Endothelial cell of umbilical vein (primary cell): ENCODE measurements around the gene ADGRG1. TPM values are rescaled to one million over a fixed set of nuclear protein-coding genes. Genes with fewer than 3 reads are reported as not detected.

Experiments used
- BruUV-seq: library from RNA; stranded (reverse); fragments of 400-500 nt; replicated peaks from 2 replicates; lab custom pipeline; 2021; lab: Mats Ljungman, UMichigan
- CTCF ChIA-PET: fragments of 300-600, 350-600 bp; sonication (Branson Sonifier 250); formaldehyde crosslinking; loops from one replicate; lab custom pipeline; 2021; ENCODE audit warnings: antibody characterized with exemption, inconsistent platforms; lab: Charles Lee
- POLR2A ChIA-PET: fragments of 300-600, 350-600 bp; sonication (Branson Sonifier 250); formaldehyde crosslinking; loops from one replicate; lab custom pipeline; 2021; ENCODE audit warnings: antibody characterized with exemption, inconsistent platforms; lab: Charles Lee
- DNase-seq: peaks from one replicate; pipeline ENCODE4 v3.0.0-alpha.2; 2011; ENCODE audit warnings: low read depth, low spot score
- FAIRE-seq: peaks from 2 replicates; lab custom pipeline; 2011; peaks lifted over from hg19 to GRCh38; lab: Jason Lieb, UNC
- H2AFZ ChIP-seq: 2 replicates; pipeline ENCODE4 v1.6.0; 2012; ENCODE audit warnings: low read depth, low read length, control low read depth, inconsistent platforms
- H3K27ac ChIP-seq: 2 replicates; pipeline ENCODE4 v1.5.1; 2011; ENCODE audit warnings: low read depth, mild to moderate bottlenecking, control low read depth, low read length, moderate library complexity; ENCODE audit not compliant: insufficient read depth
- H3K27me3 ChIP-seq, 2 experiments: 2 replicates each; pipeline versions ENCODE4 v1.6.0 to v1.6.1; 2011; ENCODE audit warnings: low read length in 2 of 2, mixed read lengths in 1 of 2; ENCODE audit not compliant: control insufficient read depth in 2 of 2, insufficient read depth in 2 of 2
- H3K36me3 ChIP-seq, 2 experiments: 2 replicates in 1 of 2; 3 replicates in 1 of 2; pipeline ENCODE4 v1.5.1; 2011; ENCODE audit warnings: low read length in 2 of 2, mild to moderate bottlenecking in 1 of 2, moderate library complexity in 1 of 2; ENCODE audit not compliant: control insufficient read depth in 2 of 2, insufficient read depth in 2 of 2; ENCODE audit errors: extremely low read depth in 1 of 2
- H3K4me1 ChIP-seq: 3 replicates; pipeline ENCODE4 v1.5.1; 2011; ENCODE audit warnings: mild to moderate bottlenecking, low read length; ENCODE audit not compliant: control insufficient read depth, insufficient read depth; ENCODE audit errors: extremely low read depth
- H3K4me2 ChIP-seq: 2 replicates; pipeline ENCODE4 v1.6.1; 2011; ENCODE audit warnings: low read length, control low read depth, mixed read lengths; ENCODE audit not compliant: insufficient read depth
- H3K4me3 ChIP-seq, 3 experiments: fragments of 200-600 bp in 1 of 3; sonication (generic), shearing (Covaris generic) in 1 of 3; replicated peaks in 1 of 3; 2 replicates each; pipeline ENCODE4 v1.5.1; 2011 to 2016; ENCODE audit warnings: control low read depth in 3 of 3, low read length in 3 of 3, mild to moderate bottlenecking in 2 of 3, inconsistent platforms in 1 of 3, low read depth in 1 of 3, moderate library complexity in 1 of 3; ENCODE audit not compliant: insufficient read depth in 1 of 3
- H3K79me2 ChIP-seq: 2 replicates; pipeline ENCODE4 v1.6.0; 2012; ENCODE audit warnings: low read length, inconsistent platforms; ENCODE audit not compliant: control insufficient read depth, insufficient read depth
- H3K9ac ChIP-seq: replicated peaks from 2 replicates; pipeline ENCODE3; 2011; ENCODE audit warnings: low read length, control low read depth; ENCODE audit not compliant: insufficient read depth; ENCODE audit errors: extremely low read depth
- H3K9me1 ChIP-seq: replicated peaks from 3 replicates; pipeline ENCODE4 v1.6.0; 2011; ENCODE audit warnings: mild to moderate bottlenecking, low read length; ENCODE audit not compliant: control insufficient read depth, insufficient read depth; ENCODE audit errors: extremely low read depth
- H3K9me3 ChIP-seq: replicated peaks from 2 replicates; pipeline ENCODE4 v1.5.1; 2012; ENCODE audit warnings: low read length, inconsistent platforms; ENCODE audit not compliant: control insufficient read depth, insufficient read depth
- H4K20me1 ChIP-seq: replicated peaks from 2 replicates; pipeline ENCODE3; 2011; ENCODE audit warnings: mild to moderate bottlenecking, low read length; ENCODE audit not compliant: control insufficient read depth, insufficient read depth; ENCODE audit errors: extremely low read depth
- CTCF ChIP-seq, 2 donors: IDR thresholded peaks; 1 replicate in 1 of 2; 2 replicates in 1 of 2; pipeline ENCODE4 v1.5.1; 2011; ENCODE audit warnings: low read length in 2 of 2, mild to moderate bottlenecking in 2 of 2, moderate library complexity in 2 of 2, control low read depth in 1 of 2, inconsistent platforms in 1 of 2, low read depth in 1 of 2; ENCODE audit not compliant: insufficient read depth in 1 of 2; ENCODE audit errors: extremely low read depth in 1 of 2
- EZH2 ChIP-seq: IDR thresholded peaks from 2 replicates; pipeline ENCODE4 v1.6.1; 2012; ENCODE audit warnings: borderline replicate concordance, low read depth, mild to moderate bottlenecking, moderate library complexity, low read length, inconsistent platforms; ENCODE audit not compliant: severe bottlenecking
- FOS ChIP-seq: IDR thresholded peaks from 2 replicates; pipeline ENCODE4 v1.6.1; 2011; ENCODE audit warnings: mild to moderate bottlenecking, low read length, moderate library complexity, borderline replicate concordance; ENCODE audit not compliant: insufficient read depth
- GATA2 ChIP-seq: IDR thresholded peaks from 2 replicates; pipeline ENCODE4 v1.7.0; 2011; ENCODE audit warnings: low read depth, mild to moderate bottlenecking, moderate library complexity, mixed read lengths, low read length; ENCODE audit not compliant: insufficient read length, insufficient read depth
- JUN ChIP-seq: IDR thresholded peaks from 2 replicates; pipeline ENCODE4 v1.6.1; 2011; ENCODE audit warnings: borderline replicate concordance, low read depth; ENCODE audit not compliant: insufficient read length, insufficient read depth
- MYC ChIP-seq: IDR thresholded peaks from one replicate; pipeline ENCODE4 v1.6.1; 2011; ENCODE audit warnings: mild to moderate bottlenecking, low read depth, low read length
- POLR2A ChIP-seq: IDR thresholded peaks from 2 replicates; pipeline ENCODE4 v1.6.1; 2012; ENCODE audit warnings: low read depth, mild to moderate bottlenecking, control low read depth, low read length
- POLR2AphosphoS5 ChIP-seq: IDR thresholded peaks from 2 replicates; pipeline ENCODE4 v1.6.1; 2012; ENCODE audit warnings: low read depth, mild to moderate bottlenecking, control low read depth, low read length, moderate library complexity; ENCODE audit not compliant: insufficient read depth
- dilution Hi-C: fragments of 300-500 bp; cut with MboI; formaldehyde crosslinking; loops from one replicate; pipeline ENCODE4 v1.15.0; 2019; ENCODE audit warnings: low sequenced_read_pairs; ENCODE audit not compliant: extremely low pct_ligation_motif_present
- intact Hi-C: fragments of 100-400 bp; cut with micrococcal nuclease; formaldehyde crosslinking; loops from one replicate; pipeline ENCODE4 v1.10.0; 2022
- polyA plus RNA-seq, 4 experiments: library from polyadenylated mRNA; depleted of rRNA in 3 of 4; stranded (reverse) in 3 of 4; unstranded in 1 of 4; fragments of >200 nt; gene quantifications; 2 replicates each; pipeline versions ENCODE4 v1.2.1 to v1.2.3, GENCODE V29; 2011 to 2012; ENCODE audit warnings: missing spikeins in 1 of 4
- total RNA-seq: library from RNA; stranded (reverse); gene quantifications from 2 replicates; pipeline ENCODE4 v1.2.3, GENCODE V29; 2021
- TF ChIP-seq, protein P1 (sequence below): IDR thresholded peaks from 2 replicates; pipeline ENCODE4 v1.6.1; 2011; ENCODE audit not compliant: insufficient read depth, insufficient read length

Gene ADGRG1
- total and polyA plus RNA-seq, 2 donors (not counting 3 experiments of a cell fraction or from before 2014, with no cell fraction given), result 45.6 to 92.5 TPM

GRCh38 chr16:57648581-57649442 is 20.4 kb downstream of the ADGRG1 start:
- Histone ChIP-seq H3K4me1 (peaks cover 37% of the 10 kb centered on the region), H3K27me3 (no peaks in the 10 kb centered on the region), H3K4me3 (no peak overlapping the region), H3K27ac (peak overlapping the region; percentile 14), H3K36me3 (peaks cover 3 to 9% of the 10 kb centered on the region in 2 experiments), H4K20me1 (no peaks in the 10 kb centered on the region), H3K79me2 (peaks cover 14% of the 10 kb centered on the region), H2AFZ (no peak overlapping the region), H3K9ac (no peak overlapping the region), H3K4me2 (no peak overlapping the region), H3K9me1 (no peaks in the 10 kb centered on the region), H3K9me3 (no peaks in the 10 kb centered on the region)
- DNase-seq (peak; percentile 84), FAIRE-seq (peak; percentile 89)
- dilution Hi-C loops (no loop called here), intact Hi-C loops (loop anchor here (1.0 to 10.0 kb wide), 6 partner anchors 49 to 353 kb away; partner anchors contain the start of genes USB1 and ZNF319)
- POLR2A ChIA-PET, result no interaction called here
- no TSS peak for BruUV-seq
- TF ChIP-seq JUN (no peak), CTCF (IDR thresholded peaks at IDR 0.05; ENCODE audit: extremely low read depth in 1 of 2, insufficient read depth in 1 of 2, low read depth in 1 of 2, low read length in 2 of 2) (peak; percentile 100)
- CTCF ChIA-PET, result interaction anchor here (0.6 to 5.7 kb wide), 16 partner anchors 9 to 74 kb away, joined by 3 to 117 read pairs (median 10); partner anchors contain the start of gene ADGRG1

DNA sequence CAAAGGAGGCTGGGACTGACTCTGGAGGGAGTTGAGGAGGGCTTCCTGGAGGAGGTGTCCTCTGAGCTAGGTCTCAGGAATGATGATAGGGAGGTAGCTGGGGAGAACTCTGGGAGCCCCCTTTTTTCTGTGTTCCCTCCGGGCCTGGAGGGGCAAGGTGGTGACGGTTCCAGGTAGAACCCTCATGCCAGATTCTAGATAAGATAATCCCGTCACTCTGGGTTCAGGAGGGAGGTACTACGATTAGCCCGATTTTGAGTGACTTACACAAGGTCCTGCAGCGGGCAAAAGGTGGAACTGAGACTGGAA is 21.0 kb downstream of the ADGRG1 start:
- TF ChIP-seq MYC, result no peak
- TF ChIP-seq CTCF (IDR thresholded peaks at IDR 0.05; ENCODE audit: extremely low read depth in 1 of 2, insufficient read depth in 1 of 2, low read depth in 1 of 2, low read length in 2 of 2), result no peak
- no peak for TF ChIP-seq JUN
- no peak for TF ChIP-seq EZH2
- TF ChIP-seq FOS, result no peak
- TF ChIP-seq, protein P1, sequence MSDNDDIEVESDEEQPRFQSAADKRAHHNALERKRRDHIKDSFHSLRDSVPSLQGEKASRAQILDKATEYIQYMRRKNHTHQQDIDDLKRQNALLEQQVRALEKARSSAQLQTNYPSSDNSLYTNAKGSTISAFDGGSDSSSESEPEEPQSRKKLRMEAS, result no peak
- TF ChIP-seq GATA2, result no peak
- TF ChIP-seq POLR2A, result no peak
- TF ChIP-seq POLR2AphosphoS5, result no peak
- Histone ChIP-seq H3K27ac (no peak overlapping the region), H3K4me3 (no peak overlapping the region), H3K9me1 (no peaks in the 10 kb centered on the region), H3K9me3 (no peaks in the 10 kb centered on the region), H3K79me2 (peaks cover 12% of the 10 kb centered on the region), H3K27me3 (no peaks in the 10 kb centered on the region), H4K20me1 (no peaks in the 10 kb centered on the region), H3K4me2 (no peak overlapping the region), H3K4me1 (peaks cover 43% of the 10 kb centered on the region), H3K9ac (no peak overlapping the region), H3K36me3 (peaks cover 3 to 9% of the 10 kb centered on the region in 2 experiments), H2AFZ (no peak overlapping the region)
- DNase-seq, result no peak
- dilution Hi-C loops (no loop called here), intact Hi-C loops (loop anchor here (1.0 to 10.0 kb wide), 6 partner anchors 49 to 353 kb away; partner anchors contain the start of genes USB1 and ZNF319)
- CTCF ChIA-PET, result interaction anchor here (1.0 to 5.7 kb wide), 11 partner anchors 19 to 74 kb away, joined by 3 to 117 read pairs (median 7); partner anchors contain the start of gene ADGRG1
- POLR2A ChIA-PET, result interaction anchor here (0.7 kb wide), 1 partner anchor 435 kb away, joined by 3 read pairs; no protein-coding TSS in a partner anchor
- no peak for FAIRE-seq
- no TSS peak for BruUV-seq
